Measurements from ENCODE around the gene ZCCHC13.

Gene ZCCHC13

GRCh38 chrX:74277320-74277719 is 26.7 kb upstream of the ZCCHC13 start:
- H3K27ac ChIP-seq: no peak overlapping the region
- ChIA-PET POLR2A (ENCODE audit: low non-redundant PET) (no interaction called here), CTCF (no interaction called here)
- TF ChIP-seq CTCF (conservative IDR thresholded peaks at IDR 0.05; ENCODE audit: low read depth): no peak
- no peak for DNase-seq (ENCODE audit: low spot score)

- H3K27ac ChIP-seq: no peak overlapping the region
- TF ChIP-seq CTCF (conservative IDR thresholded peaks at IDR 0.05; ENCODE audit: low read depth): no peak
- CTCF ChIA-PET: interaction anchor here (0.7 kb wide), 1 partner anchor 66 kb away, joined by 3 read pairs; no protein-coding TSS in a partner anchor
- POLR2A ChIA-PET (ENCODE audit: low non-redundant PET): no interaction called here
- no peak for DNase-seq (ENCODE audit: low spot score)
These were observed 26.1 kb upstream of the ZCCHC13 start for GRCh38 chrX:74277846-74278245.

GRCh38 chrX:74280759-74281158 is 23.2 kb upstream of the ZCCHC13 start:
- ChIA-PET CTCF (no interaction called here), POLR2A (ENCODE audit: low non-redundant PET) (no interaction called here)
- H3K27ac ChIP-seq: no peak overlapping the region
- no peak for DNase-seq (ENCODE audit: low spot score)
- no peak for TF ChIP-seq CTCF (conservative IDR thresholded peaks at IDR 0.05; ENCODE audit: low read depth)

- POLR2A ChIA-PET (ENCODE audit: low non-redundant PET): no interaction called here
- no peak for TF ChIP-seq CTCF (conservative IDR thresholded peaks at IDR 0.05; ENCODE audit: low read depth)
These were observed 19.5 kb upstream of the ZCCHC13 start for GRCh38 chrX:74284391-74284952.

GRCh38 chrX:74286950-74287740 is 16.8 kb upstream of the ZCCHC13 start:
- no peak for DNase-seq (ENCODE audit: low spot score)
- POLR2A ChIA-PET (ENCODE audit: low non-redundant PET): no interaction called here
- no peak overlapping the region for H3K27ac ChIP-seq
- CTCF ChIA-PET: interaction anchor here (0.6 kb wide), 1 partner anchor 16 kb away, joined by 3 read pairs; no protein-coding TSS in a partner anchor
- TF ChIP-seq CTCF (conservative IDR thresholded peaks at IDR 0.05; ENCODE audit: low read depth): no peak

More at GRCh38 chrX:74284391-74284952, 19.5 kb upstream of the ZCCHC13 start:
- DNase-seq (ENCODE audit: low spot score): no peak
- CTCF ChIA-PET: no interaction called here
- no peak overlapping the region for H3K27ac ChIP-seq

GRCh38 chrX:74291577-74291963 is 12.4 kb upstream of the ZCCHC13 start:
- no peak for TF ChIP-seq CTCF (conservative IDR thresholded peaks at IDR 0.05; ENCODE audit: low read depth)
- POLR2A ChIA-PET (ENCODE audit: low non-redundant PET): no interaction called here
- peak overlapping the region; percentile 97 for H3K27ac ChIP-seq
- CTCF ChIA-PET: no interaction called here
- DNase-seq (ENCODE audit: low spot score): no peak
